Choroid plexus epithelial cell (primary cell): ENCODE data around the gene SH3BP2.

ENCODE experiments used
- DNase-seq: peaks from one replicate; pipeline ENCODE4 v3.0.0-alpha.2; 2010; ENCODE audit warnings: low read depth
- H3K4me3 ChIP-seq: 2 replicates; pipeline ENCODE4 v1.5.1; 2011; ENCODE audit warnings: low read depth, mild to moderate bottlenecking, control low read depth, low read length, moderate library complexity
- TF ChIP-seq, protein P1 (sequence below): conservative IDR thresholded peaks from 2 replicates; pipeline ENCODE4 v1.5.1; 2011; ENCODE audit warnings: low read depth, mild to moderate bottlenecking, control low read depth, inconsistent platforms, low read length, moderate library complexity

The SH3BP2 gene

DNA sequence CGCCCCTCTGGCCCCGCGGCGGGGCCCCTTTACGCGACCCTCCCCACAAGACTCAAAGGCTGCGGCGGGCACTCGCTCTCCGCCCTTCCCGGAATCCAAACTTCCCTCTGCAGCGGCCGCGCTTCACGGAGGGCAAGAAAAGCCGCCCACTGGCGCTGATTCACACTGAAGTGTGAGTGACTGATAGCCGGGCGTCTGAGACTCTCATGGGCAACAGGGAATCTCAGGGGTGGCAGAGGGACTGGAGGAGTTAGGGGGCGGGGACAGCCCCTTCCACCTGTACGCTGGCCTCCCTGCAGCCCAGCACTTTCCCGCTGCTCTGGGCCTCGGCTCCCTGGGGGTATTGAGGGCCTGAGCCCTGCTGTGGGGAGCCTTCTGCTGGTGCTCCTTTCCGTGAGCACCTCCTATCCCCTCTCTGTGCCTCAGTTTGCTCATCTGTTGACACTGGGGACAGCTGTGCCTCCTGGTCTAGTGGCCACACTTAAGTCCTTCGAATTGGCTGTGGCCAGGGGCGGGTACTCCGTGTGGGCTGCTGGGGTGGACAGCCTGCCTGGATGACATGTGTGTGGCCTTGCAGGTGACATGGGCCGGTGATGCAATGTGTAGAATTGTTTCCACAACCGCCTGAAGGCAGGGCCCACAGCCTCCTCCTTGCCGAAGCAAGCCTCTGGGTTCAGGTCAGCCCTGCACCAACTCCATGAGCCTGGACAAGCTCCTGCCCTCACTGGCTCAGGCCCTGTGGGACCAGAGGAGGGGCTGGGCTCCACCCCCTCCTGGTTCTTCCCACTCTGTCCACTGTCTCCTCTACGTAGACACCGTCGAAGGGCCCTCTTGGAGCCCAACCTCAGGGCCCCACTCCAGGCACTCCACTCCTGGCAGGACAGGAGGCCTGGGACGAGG lies 951 bp downstream of the SH3BP2 start:
- TF ChIP-seq, protein P1, sequence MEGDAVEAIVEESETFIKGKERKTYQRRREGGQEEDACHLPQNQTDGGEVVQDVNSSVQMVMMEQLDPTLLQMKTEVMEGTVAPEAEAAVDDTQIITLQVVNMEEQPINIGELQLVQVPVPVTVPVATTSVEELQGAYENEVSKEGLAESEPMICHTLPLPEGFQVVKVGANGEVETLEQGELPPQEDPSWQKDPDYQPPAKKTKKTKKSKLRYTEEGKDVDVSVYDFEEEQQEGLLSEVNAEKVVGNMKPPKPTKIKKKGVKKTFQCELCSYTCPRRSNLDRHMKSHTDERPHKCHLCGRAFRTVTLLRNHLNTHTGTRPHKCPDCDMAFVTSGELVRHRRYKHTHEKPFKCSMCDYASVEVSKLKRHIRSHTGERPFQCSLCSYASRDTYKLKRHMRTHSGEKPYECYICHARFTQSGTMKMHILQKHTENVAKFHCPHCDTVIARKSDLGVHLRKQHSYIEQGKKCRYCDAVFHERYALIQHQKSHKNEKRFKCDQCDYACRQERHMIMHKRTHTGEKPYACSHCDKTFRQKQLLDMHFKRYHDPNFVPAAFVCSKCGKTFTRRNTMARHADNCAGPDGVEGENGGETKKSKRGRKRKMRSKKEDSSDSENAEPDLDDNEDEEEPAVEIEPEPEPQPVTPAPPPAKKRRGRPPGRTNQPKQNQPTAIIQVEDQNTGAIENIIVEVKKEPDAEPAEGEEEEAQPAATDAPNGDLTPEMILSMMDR: no peak
- DNase-seq: peak; percentile 57

DNA sequence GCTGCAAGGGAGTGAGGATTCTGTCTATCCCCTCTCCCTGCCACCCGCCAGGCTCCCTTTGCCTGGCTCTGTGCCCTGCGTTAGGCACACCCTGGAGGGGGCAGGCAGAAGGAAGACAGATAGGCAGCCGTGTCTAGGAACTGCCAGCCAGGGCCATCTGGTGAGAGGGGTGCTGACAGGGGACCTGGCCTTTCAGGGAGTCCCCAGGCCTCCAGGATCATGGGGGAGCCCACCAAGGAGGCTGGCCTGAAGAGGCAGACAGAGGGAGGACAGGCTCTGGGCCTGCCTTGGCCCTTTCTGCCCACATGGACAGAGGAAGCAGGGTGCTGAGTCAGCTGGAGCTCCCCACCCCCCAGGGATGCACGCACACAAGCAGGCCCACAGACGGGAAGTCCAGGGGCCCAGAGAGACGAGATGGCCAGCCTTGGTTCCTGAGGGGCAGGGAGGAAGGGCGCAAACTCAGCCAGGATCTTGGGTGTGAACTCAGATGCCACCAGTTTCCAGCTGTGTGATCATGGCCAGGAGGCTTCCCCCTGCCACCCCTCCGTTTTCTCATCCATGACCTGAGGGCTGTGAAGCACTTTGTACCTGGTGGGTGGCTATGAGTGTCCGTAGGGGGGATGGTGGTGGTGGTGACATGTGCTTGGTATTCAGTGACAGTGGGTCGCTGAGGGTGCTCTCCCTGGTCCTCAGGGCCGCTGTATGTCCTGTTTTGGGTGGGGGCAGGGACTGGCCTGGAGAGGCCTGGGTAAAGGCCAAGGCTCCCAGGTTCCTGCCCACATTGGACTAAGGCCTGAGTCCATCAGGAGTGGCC lies 1.8 kb downstream of the SH3BP2 start:
- TF ChIP-seq, protein P1: no peak
- DNase-seq: peak; percentile 79
- H3K4me3 ChIP-seq: peak overlapping the region; percentile 72

More for the DNA sequence above, 951 bp downstream of the SH3BP2 start:
- H3K4me3 ChIP-seq: peak overlapping the region; percentile 72

DNA sequence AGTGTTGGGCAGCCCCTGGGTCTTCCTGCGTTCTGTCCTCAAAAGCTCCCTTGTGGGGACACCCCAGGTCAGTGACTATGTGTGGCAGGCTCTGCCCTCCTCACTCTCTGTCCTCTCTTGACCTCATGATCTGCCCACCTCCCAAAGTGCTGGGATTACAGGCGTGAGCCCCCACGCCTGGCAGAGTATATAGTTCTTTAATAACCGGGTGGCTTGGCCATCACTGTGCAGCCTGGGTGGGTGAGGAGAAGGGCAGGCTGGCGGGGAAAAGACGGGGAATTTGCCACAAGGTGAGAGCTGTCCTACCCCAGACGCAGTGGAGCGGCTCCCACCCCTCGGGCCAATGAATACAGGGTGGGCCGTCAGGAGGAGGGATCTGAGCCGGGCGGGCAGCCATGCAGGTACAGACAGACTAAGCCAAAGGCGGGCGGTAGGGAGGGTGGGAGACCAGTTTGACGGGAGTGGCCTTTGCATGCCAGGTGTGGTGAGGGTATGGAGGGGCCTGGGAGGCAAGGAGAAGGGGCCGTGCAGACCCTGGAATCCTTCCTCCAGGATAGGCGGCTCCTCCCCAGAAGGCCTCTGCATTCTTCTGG lies 2.5 kb downstream of the SH3BP2 start:
- H3K4me3 ChIP-seq: no peak overlapping the region
- no peak for DNase-seq
- TF ChIP-seq, protein P1: no peak

DNA sequence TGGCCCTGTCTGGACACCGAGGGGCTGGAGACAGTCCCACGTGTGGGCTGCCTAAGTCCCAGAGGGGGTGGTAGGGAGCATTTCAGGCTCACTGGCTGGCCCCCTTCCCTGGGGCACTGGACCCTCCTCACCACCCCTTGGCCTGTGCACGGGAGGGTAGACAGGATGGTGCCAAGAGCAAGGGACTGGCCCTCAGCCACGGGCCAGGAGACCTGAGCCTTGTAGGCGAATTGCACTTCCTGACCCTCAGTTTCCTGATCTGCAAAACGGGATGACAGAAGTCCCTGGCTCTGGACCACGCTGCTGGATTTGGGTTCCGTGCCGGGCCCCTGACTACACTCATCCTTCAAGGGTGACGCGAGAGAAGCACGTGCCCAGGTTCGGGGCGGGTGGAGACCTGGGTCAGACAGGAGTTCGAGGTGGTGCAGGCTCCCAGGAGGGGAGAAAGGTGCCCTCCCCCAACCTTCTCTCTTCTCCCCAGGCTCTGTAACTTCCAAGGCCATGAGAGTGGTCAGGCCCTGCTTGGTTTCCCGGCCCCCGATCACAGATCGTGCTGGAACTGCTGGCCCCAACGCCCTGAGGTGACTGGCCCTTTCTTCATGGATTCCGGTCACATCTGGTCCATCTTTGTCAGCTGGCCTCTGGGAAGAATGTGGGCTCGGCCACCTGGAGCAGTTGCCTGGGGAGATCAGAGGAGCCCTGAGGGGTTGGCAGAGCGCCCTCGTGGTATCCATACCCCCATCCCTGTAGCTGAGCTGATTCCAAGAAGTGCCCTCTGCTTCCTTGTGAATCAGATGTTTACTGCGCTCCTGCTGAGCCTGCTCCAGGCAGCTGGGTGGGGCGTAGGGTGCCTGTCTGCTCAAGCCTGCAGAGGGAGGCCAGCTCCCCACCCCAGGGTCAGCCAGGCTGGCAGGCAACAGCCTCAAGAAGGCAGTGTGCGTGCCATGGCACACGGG lies 3.3 kb downstream of the SH3BP2 start:
- H3K4me3 ChIP-seq: no peak overlapping the region

DNA sequence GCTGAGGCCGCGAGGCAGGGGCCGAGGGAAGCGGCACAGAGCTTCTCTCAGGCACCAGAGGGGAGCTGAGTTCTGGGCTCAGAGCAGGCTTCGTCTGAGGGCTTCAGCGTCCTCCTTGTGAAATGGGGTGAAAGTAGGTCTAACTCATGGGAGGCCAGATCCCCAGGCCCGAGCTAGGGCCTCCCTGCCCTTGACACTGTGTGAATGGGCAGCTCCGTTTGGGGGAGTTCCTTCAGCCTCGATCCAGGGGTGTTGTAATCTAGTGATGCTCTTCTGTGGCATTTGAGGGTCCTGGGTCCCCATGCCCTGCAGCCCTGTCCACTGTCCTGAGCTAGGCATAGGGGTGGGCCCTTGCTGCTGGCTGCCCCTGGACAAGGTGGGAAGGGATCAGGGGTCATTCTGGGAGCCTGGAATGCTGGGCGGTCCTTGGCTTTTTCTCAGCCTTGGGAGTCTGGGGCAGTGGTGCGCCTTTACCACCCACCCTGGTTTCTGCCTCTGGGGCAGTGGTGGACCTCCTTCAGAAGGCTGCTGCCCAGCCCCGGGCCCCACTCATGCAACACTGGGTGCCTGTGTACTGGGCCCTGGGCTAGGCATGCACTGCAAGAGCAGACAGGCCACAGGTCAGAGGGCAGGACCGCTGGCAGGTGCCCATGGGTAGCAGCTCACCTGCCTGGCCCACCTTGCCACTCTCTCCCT lies 4.1 kb downstream of the SH3BP2 start:
- DNase-seq: no peak
- H3K4me3 ChIP-seq: no peak overlapping the region
- TF ChIP-seq, protein P1: no peak

More for the DNA sequence above, 3.3 kb downstream of the SH3BP2 start:
- TF ChIP-seq, protein P1: no peak
- peak; percentile 53 for DNase-seq
